ENCODE data around the gene AP4S1.

The AP4S1 gene

GRCh38 chr14:31139301-31139847 lies 113.9 kb downstream of the AP4S1 start:
- no peak for DNase-seq

- DNase-seq: no peak
These were observed 117.1 kb downstream of the AP4S1 start for GRCh38 chr14:31142455-31143087.
